HAP-1 (cell line): ENCODE measurements around the gene CACNA1C.

Experiments used
- DNase-seq, 2 experiments: peaks; one replicate each; pipeline ENCODE4 v3.0.0-alpha.2; 2016 to 2020; ENCODE audit warnings: low spot score in 2 of 2
- H3K27me3 ChIP-seq: fragments of 250-450 bp; sonication (Bioruptor Pico); 2 replicates; pipeline ENCODE4 v1.5.1; 2020; ENCODE audit warnings: low read depth, mild to moderate bottlenecking, moderate library complexity
- H3K36me3 ChIP-seq: fragments of 250-450 bp; sonication (Bioruptor Pico); replicated peaks from 2 replicates; pipeline ENCODE4 v1.5.1; 2020; ENCODE audit warnings: mild to moderate bottlenecking
- H3K4me1 ChIP-seq: fragments of 250-450 bp; sonication (Bioruptor Pico); 2 replicates; pipeline ENCODE4 v1.5.1; 2020; ENCODE audit warnings: mild to moderate bottlenecking
- H3K4me3 ChIP-seq: fragments of 250-450 bp; sonication (Bioruptor Pico); 2 replicates; pipeline ENCODE4 v1.5.1; 2020; ENCODE audit warnings: mild to moderate bottlenecking, moderate library complexity
- H3K9me3 ChIP-seq: fragments of 250-450 bp; sonication (Bioruptor Pico); 2 replicates; pipeline ENCODE4 v1.5.1; 2020; ENCODE audit warnings: mild to moderate bottlenecking, moderate library complexity
- in situ Hi-C: fragments of 300-500 bp; cut with MboI; formaldehyde crosslinking; loops from 3 replicates; pipeline ENCODE4 v1.14.3; 2020; ENCODE audit warnings: low sequenced_read_pairs, inconsistent platforms, mixed read lengths

CACNA1C gene

DNA sequence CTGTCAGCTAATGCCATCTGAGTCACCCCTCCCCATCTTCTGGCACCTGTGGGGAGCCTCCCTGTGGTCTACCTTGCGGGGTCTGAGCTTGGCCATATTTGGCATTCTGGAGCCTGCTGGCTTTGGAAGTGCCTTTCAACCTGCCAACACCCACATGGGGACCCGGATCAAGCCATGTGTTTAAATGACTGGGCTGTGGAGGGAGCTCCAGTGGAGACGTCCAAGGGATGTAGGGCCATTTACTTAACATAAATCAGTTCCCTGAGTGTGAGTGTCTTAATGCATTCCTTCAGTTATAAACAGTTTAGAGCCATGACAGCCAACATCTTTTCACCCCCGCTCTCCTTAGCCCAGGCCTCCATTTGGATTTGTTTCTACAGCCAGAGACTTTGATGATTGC lies 22.0 kb downstream of the CACNA1C start:
- H3K4me3 ChIP-seq: no peak overlapping the region
- no peaks in the 10 kb centered on the region for H3K36me3 ChIP-seq
- no peaks in the 10 kb centered on the region for H3K4me1 ChIP-seq
- H3K27me3 ChIP-seq: no peaks in the 10 kb centered on the region
- no peak for DNase-seq
- peaks cover 3% of the 10 kb centered on the region; the same call in 1 of the 2 replicates for H3K9me3 ChIP-seq
- in situ Hi-C loops: no loop called here

DNA sequence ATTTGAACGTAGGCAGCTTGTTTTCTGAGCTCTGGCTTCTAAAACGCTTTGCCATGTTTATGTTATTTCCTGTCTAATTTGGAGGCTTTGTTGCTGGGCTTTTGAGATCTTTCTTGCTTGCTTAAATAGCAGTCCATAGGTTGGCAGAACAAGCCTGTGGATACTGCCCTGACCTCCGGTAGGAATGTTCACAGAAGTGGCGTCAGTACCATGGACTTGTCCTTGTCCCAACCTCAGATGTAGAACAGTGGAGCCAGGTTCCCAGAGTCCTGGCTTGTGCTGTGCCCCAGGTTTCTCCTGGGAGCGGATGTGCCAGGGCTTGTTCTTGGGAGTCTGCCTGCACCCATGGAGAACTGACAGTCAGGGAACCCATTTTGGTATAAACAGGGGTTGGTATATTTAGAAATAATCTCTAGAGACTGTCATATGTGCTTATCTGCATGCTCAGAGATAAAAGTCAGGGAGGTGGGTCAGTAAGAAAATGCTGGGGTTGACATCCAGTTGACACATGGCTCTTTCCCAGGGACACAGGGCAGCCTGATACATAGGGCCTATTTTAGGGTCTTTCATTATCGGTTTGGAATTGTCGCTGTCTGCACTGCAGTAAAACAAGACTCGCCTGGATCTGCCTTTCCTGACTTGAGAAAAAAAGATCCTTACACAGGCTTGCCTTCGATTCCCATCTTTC lies 22.9 kb downstream of the CACNA1C start:
- Histone ChIP-seq H3K9me3 (peaks cover 3% of the 10 kb centered on the region; the same call in 1 of the 2 replicates), H3K4me1 (no peaks in the 10 kb centered on the region), H3K36me3 (no peaks in the 10 kb centered on the region), H3K4me3 (no peak overlapping the region), H3K27me3 (no peaks in the 10 kb centered on the region)
- DNase-seq: no peak
- in situ Hi-C loops: no loop called here

DNA sequence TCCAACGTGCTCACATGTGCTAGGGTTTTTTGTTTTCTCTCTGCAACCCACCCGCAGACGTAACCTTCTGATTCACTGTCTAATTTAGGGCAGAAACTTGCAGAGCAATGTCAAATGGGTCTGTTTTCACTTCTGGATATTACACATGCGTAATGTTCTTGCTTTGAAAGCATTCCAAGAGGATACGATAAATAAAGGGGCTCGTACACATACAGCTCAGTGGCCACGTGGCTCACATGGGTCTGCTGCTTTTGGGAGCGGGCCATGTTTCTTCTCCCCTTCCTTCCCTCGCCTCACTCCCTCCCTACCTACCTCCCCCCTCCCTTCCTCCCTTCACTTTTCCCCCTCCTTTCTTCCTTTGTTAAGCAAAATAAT lies 23.4 kb downstream of the CACNA1C start:
- Histone ChIP-seq H3K4me1 (no peaks in the 10 kb centered on the region), H3K4me3 (no peak overlapping the region), H3K36me3 (no peaks in the 10 kb centered on the region), H3K9me3 (peaks cover 3% of the 10 kb centered on the region; the same call in 1 of the 2 replicates), H3K27me3 (no peaks in the 10 kb centered on the region)
- in situ Hi-C loops: no loop called here
- no peak for DNase-seq

DNA sequence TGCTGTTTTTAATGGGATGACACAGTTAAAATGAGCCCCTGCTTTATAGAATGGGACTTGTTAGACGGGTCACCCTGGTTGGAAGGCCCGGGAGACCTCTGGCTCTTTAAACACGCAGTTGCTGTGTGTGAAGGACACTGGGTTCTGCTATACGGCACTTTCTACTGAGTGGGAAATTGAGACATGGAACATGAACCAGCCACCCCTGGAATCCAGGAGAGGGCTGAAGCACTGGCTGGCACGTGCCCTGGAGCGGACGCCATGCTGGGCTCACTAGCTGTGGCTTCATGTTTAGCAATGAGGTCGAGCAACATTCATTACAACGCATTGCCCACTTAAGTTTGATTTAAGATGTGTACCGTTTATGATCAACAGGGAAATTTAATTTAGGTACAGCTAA lies 23.9 kb downstream of the CACNA1C start:
- H3K27me3 ChIP-seq: no peaks in the 10 kb centered on the region
- H3K9me3 ChIP-seq: peaks cover under 1% of the 10 kb centered on the region; the same call in 1 of the 2 replicates
- no peaks in the 10 kb centered on the region for H3K36me3 ChIP-seq
- H3K4me1 ChIP-seq: no peaks in the 10 kb centered on the region
- DNase-seq: no peak
- no peak overlapping the region for H3K4me3 ChIP-seq
- in situ Hi-C loops: no loop called here

DNA sequence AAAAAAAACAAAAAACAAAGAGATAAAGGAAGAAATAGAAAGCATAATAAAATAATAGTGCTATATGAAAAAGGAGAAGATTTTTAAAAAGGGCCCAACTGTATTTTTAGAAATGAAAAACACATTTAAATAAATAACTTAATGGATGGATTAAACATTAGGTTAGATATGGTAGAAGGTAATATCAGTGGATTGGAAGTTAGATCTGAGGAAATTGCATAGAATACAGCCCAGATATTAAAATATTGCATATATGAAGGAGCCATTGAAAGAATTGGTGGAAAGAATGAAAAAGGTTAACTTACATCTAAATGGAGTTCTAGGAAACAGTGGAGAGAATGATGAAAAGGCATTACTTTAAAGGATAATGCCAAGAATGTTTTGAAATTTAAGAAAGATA lies 27.8 kb downstream of the CACNA1C start:
- no peaks in the 10 kb centered on the region for H3K36me3 ChIP-seq
- H3K9me3 ChIP-seq: no peaks in the 10 kb centered on the region
- DNase-seq: no peak
- H3K4me3 ChIP-seq: no peak overlapping the region
- in situ Hi-C loops: no loop called here
- H3K4me1 ChIP-seq: no peaks in the 10 kb centered on the region
- H3K27me3 ChIP-seq: no peaks in the 10 kb centered on the region

DNA sequence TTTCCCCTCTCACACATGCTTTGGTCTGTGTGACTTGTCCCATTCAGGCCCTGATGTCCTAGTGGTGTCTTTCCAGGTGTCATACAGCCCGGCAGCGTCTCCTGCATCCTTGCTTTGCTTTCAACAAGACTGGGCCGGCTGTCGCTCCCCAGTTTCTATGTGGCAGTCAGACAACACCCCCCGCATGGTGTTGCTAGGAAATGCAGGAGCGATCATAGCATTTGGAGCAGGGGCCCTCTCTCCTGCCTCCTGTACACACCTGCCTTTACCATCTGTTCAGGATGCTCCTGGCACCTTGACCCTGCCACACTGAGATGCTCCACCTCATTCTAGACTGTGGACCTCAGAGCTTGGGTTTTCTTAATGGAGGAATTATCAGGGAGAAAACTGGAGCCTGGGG lies 29.5 kb downstream of the CACNA1C start:
- Histone ChIP-seq H3K4me1 (no peaks in the 10 kb centered on the region), H3K36me3 (no peaks in the 10 kb centered on the region), H3K27me3 (no peaks in the 10 kb centered on the region), H3K4me3 (no peak overlapping the region), H3K9me3 (no peaks in the 10 kb centered on the region)
- no peak for DNase-seq
- in situ Hi-C loops: no loop called here

DNA sequence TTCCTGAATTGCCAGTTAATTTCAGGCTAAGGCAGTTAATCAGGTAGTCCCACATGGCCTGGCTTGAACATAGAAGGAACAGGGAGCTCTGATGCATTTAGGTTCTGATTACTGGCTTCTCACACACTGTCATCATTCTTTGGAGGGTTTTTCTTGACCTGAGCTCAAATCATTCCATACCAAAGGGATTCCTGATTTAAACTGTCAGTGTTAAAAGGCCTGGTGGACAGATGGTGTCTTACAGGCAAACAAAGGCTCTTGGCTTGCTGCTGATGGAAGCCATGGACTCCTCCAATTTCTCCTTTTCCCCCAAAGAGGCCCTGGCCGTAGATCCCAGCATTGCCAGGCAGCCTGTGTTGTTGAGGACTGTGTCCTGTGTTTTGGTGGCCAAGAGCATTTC lies 30.2 kb downstream of the CACNA1C start:
- H3K4me3 ChIP-seq: no peak overlapping the region
- H3K27me3 ChIP-seq: no peaks in the 10 kb centered on the region
- no peak for DNase-seq
- no peaks in the 10 kb centered on the region for H3K4me1 ChIP-seq
- in situ Hi-C loops: no loop called here
- H3K36me3 ChIP-seq: no peaks in the 10 kb centered on the region
- H3K9me3 ChIP-seq: no peaks in the 10 kb centered on the region

DNA sequence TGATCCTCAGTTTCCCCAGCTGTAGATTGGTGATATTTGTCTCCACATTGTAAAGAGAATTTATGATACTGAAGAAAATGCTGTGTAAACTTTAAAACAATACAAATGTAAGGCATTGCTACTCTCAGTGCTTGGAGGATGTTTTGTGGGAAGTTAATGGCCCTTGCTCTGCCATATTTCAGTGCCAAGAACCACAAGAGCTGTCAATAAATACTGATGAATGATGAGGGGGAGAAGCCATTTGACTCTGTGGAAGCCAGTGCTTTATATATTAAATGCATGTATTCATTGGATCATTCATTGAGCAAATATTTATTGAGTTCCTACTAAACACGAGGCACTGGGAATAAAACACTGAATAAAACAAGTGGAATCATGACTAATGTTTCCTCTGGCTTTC lies 30.8 kb downstream of the CACNA1C start:
- Histone ChIP-seq H3K9me3 (no peaks in the 10 kb centered on the region), H3K36me3 (no peaks in the 10 kb centered on the region), H3K27me3 (no peaks in the 10 kb centered on the region), H3K4me1 (no peaks in the 10 kb centered on the region), H3K4me3 (no peak overlapping the region)
- no peak for DNase-seq
- in situ Hi-C loops: no loop called here

DNA sequence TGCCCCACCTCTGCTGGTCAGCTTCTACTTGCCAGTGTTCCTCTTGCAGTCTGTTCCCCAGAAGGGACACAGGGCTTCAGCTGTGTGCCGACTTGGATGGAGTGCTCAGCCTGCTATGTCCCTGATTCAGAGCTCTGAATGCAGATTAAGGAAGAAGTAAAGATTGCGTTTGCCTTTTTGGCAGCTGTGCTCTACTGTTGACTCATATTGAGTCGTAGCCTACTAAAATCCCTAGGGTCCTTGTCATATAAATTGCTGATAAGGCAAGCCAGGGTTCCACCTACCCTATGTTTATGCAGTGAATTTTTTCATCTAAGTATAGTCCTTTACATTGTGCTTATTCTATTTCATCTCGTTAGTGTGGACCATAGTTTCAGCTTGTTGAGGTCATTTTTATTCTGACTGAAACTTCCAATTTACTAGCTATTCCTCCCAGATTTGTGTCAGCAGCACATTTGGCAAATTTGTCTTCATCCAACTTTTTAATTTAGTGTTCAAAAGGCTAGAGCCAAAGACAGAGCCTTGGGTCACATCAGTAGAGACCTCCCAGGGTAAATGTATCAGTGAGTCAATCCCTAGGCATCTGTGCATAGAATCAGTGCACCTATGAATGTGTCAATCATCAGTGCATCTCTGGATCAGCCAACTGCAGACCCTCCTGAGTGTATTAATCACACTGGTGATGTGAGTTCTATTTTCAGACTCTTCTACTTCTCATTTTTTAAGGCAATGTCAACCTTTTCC lies 31.9 kb downstream of the CACNA1C start:
- H3K27me3 ChIP-seq: no peaks in the 10 kb centered on the region

DNA sequence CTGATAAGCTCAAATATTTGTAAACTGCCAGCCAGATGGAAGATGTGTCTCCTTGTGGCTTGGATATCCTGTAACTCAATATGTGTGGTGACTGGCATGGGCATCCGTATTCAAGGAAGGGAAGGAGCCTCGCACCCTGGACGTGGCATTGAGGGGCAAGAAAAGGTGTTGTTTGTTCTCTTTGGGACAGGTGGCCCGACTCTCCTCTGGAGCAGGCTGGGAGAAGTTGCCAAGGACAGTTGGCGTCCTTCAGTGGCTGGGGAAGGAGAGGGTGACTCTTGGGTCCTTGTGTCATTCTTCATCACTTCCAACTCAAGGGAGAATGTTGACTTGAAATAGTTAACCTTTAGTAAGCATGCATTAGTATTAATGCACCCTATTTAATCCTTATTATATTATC lies 39.6 kb downstream of the CACNA1C start:
- H3K4me3 ChIP-seq: no peak overlapping the region
- no peak for DNase-seq
- in situ Hi-C loops: no loop called here
- no peaks in the 10 kb centered on the region for H3K9me3 ChIP-seq
- H3K4me1 ChIP-seq: no peaks in the 10 kb centered on the region
- H3K27me3 ChIP-seq: no peaks in the 10 kb centered on the region
- no peaks in the 10 kb centered on the region for H3K36me3 ChIP-seq

More for the DNA sequence above, 31.9 kb downstream of the CACNA1C start:
- H3K4me3 ChIP-seq: no peak overlapping the region
- H3K36me3 ChIP-seq: no peaks in the 10 kb centered on the region
- no peak for DNase-seq
- H3K4me1 ChIP-seq: no peaks in the 10 kb centered on the region
- no peaks in the 10 kb centered on the region for H3K9me3 ChIP-seq
- in situ Hi-C loops: no loop called here

DNA sequence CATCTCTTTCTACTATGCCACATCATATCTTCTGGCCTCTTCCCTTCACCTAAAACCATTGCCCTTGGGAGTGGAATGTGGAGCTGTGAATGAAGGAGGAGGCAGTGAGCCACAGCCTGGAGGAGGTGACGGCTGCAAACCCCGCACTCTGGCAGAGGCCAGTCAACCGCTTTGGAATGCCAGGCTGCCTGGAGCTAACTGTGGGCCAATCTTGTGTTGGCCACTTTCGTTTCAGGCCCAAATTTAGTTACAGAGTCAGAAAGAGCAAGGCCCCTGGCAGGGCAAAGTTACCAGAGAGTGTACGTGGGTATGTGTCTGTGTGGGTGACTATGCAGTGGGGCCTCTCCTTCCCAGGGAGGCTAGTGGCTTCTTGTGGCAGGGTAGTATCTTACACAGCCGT lies 40.1 kb downstream of the CACNA1C start:
- DNase-seq: no peak
- Histone ChIP-seq H3K27me3 (no peaks in the 10 kb centered on the region), H3K9me3 (no peaks in the 10 kb centered on the region), H3K36me3 (no peaks in the 10 kb centered on the region), H3K4me1 (peaks cover 1% of the 10 kb centered on the region), H3K4me3 (no peak overlapping the region)
- in situ Hi-C loops: no loop called here

DNA sequence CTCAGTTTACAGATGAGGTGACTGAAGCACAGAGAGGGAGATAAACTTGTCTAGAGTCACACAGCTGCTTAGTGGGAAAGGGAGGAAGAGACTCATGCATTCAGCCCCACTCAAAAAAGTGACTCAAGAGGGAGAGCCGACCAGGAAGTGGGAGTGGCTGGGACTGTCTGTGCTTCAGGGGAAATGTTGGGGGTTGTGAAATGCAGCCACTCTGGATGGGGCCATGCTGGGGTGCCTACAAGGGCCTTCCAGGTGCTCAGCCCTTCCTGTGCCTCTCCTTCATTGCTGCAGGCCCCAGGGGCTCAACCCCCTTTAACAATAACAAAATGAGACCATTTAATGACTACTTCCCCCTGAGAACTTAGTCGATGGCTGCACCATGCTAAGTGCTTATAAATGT lies 41.8 kb downstream of the CACNA1C start:
- peaks cover 8% of the 10 kb centered on the region for H3K4me1 ChIP-seq
- no peak for DNase-seq
- no peaks in the 10 kb centered on the region for H3K27me3 ChIP-seq
- no peak overlapping the region for H3K4me3 ChIP-seq
- no peaks in the 10 kb centered on the region for H3K9me3 ChIP-seq
- in situ Hi-C loops: no loop called here
- H3K36me3 ChIP-seq: no peaks in the 10 kb centered on the region

DNA sequence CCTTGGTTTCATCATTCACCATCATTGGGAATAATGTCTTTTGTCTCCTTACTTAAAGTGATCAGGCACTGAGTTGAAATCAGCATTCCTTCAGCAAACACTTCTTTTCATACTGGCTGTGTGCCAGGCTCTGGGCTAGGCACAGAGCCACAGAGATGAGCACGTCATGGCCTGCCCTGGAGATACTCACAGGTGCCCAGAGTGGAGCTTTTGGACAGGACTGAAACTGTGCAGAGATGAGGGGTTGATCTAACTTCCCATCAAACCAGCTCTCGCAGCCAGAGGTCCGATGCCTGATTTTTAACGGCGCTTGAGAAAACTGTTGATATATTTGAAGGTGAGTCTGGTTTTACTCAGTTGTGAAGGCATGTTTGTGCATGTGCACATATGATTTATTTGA lies 43.1 kb downstream of the CACNA1C start:
- Histone ChIP-seq H3K27me3 (no peaks in the 10 kb centered on the region), H3K4me1 (peaks cover 8% of the 10 kb centered on the region), H3K9me3 (no peaks in the 10 kb centered on the region), H3K36me3 (no peaks in the 10 kb centered on the region), H3K4me3 (no peak overlapping the region)
- DNase-seq: no peak
- in situ Hi-C loops: no loop called here

DNA sequence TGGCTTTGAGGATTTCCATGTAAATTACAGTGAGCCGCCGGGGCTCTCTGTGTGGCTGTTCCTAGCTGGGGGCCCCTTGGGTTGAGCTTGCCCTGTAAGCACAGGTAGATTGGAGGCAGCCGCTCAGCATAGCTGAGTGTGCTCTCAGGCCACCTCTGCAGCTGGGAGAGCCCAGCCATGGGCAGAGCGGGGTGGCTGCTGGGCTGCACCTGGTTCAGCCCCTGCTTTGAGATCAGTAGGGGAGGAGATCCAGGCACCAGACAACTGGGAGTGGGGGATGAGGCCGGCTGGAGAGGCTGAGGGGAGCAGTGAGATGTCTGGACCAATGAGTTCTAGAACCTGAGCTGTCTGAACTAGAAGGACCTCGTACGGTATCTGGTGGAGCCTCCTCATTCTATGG lies 44.8 kb downstream of the CACNA1C start:
- peaks cover 8% of the 10 kb centered on the region for H3K4me1 ChIP-seq
- in situ Hi-C loops: no loop called here
- DNase-seq: no peak
- no peak overlapping the region for H3K4me3 ChIP-seq
- H3K36me3 ChIP-seq: no peaks in the 10 kb centered on the region
- no peaks in the 10 kb centered on the region for H3K27me3 ChIP-seq
- H3K9me3 ChIP-seq: no peaks in the 10 kb centered on the region
